Neural cell (in vitro differentiated cells): ENCODE results near the gene ARRDC2.
"Not testable (repeated sequence)": the region's sequence is repeated elsewhere in the genome, so short reads cannot be mapped to it uniquely, and the experiment has no call there.

Experiments
- CTCF ChIP-seq: fragments of 450-650 bp; IDR thresholded peaks from 2 replicates; pipeline ENCODE4 v1.5.1; 2014; ENCODE audit warnings: antibody characterized with exemption, mild to moderate bottlenecking, moderate library complexity; ENCODE audit not compliant: poor library complexity, severe bottlenecking
- EP300 ChIP-seq: fragments of 450-650 bp; conservative IDR thresholded peaks from 2 replicates; pipeline ENCODE4 v1.6.1; 2014; ENCODE audit warnings: antibody characterized with exemption, mild to moderate bottlenecking, moderate library complexity; ENCODE audit not compliant: poor library complexity, severe bottlenecking
- EZH2 ChIP-seq: fragments of 200-600, 300-800 bp; shearing (Covaris generic), sonication (generic); IDR thresholded peaks from 2 replicates; pipeline ENCODE4 v1.6.1; 2014; ENCODE audit warnings: antibody characterized with exemption, low read length, borderline replicate concordance, mild to moderate bottlenecking; ENCODE audit not compliant: insufficient read depth, poor library complexity, severe bottlenecking
- MXI1 ChIP-seq: fragments of 450-650 bp; conservative IDR thresholded peaks from 2 replicates; pipeline ENCODE4 v1.6.1; 2014; ENCODE audit warnings: antibody characterized with exemption, mild to moderate bottlenecking; ENCODE audit not compliant: poor library complexity, severe bottlenecking
- POLR2AphosphoS5 ChIP-seq: IDR thresholded peaks from 2 replicates; pipeline ENCODE4 v1.6.1; 2012
- RAD21 ChIP-seq: fragments of 450-650 bp; conservative IDR thresholded peaks from 2 replicates; pipeline ENCODE4 v1.6.1; 2014; ENCODE audit warnings: antibody characterized with exemption, mild to moderate bottlenecking, moderate library complexity
- REST ChIP-seq: IDR thresholded peaks from 2 replicates; pipeline ENCODE4 v1.6.1; 2012; ENCODE audit warnings: borderline replicate concordance
- TAF1 ChIP-seq: IDR thresholded peaks from 2 replicates; pipeline ENCODE4 v1.6.1; 2012; ENCODE audit warnings: low read depth

- TF ChIP-seq CTCF, EZH2, REST, POLR2AphosphoS5, TAF1, RAD21, MXI1, EP300: not testable (repeated sequence)
Measured at GRCh38 chr19:17986569-17986968, 21.4 kb upstream of the ARRDC2 start.
